T1000 (cell line): ENCODE measurements around the gene PEX5L.
"Not testable (repeated sequence)": the region's sequence is repeated elsewhere in the genome, so short reads cannot be mapped to it uniquely, and the experiment has no call there.

Experiments used
- DNase-seq: peaks from one replicate; lab custom pipeline; 2025; ENCODE audit warnings: mixed read lengths; lab: John Stamatoyannopoulos, UW

PEX5L gene

GRCh38 chr3:180008318-180008717 is 28.4 kb downstream of the PEX5L start:
- DNase-seq: not testable (repeated sequence)

DNA sequence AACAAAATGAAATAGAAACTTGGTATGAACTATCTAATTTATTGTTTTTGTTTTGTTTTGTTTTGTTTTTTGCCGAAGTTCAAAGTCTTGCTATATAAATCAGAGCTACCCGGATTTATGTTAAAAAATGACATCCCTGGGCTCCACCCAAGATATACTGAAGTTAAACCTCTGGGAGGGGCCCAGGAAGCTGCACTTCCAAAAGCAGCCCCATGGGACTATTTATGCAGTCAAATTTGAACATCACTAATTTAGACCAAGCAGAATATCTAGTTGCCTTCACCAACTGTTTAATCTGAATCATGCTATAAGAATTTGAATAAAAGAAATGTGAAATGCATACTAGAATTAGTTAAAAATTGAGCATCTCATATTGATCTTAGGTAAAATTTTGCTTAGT is 32.2 kb downstream of the PEX5L start:
- no peak for DNase-seq

DNA sequence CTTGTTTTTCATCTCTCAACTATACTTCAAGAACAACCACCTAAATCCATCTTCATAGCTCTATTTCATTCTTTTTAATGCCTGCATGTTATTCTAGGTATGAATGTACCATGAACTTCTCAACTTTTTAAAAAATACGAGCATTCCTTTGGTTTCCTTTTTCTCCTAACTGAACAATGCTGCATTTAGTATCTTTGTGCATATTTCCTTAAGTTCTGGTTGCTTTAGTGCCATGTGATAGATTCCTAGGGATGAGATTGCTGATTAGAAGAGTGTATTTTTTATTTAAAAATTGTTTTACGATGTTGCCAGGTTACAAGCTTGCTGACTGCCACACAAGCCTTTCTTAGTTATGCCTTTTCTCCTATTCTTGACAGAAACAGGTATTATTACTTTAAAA is 34.7 kb downstream of the PEX5L start:
- DNase-seq: no peak

DNA sequence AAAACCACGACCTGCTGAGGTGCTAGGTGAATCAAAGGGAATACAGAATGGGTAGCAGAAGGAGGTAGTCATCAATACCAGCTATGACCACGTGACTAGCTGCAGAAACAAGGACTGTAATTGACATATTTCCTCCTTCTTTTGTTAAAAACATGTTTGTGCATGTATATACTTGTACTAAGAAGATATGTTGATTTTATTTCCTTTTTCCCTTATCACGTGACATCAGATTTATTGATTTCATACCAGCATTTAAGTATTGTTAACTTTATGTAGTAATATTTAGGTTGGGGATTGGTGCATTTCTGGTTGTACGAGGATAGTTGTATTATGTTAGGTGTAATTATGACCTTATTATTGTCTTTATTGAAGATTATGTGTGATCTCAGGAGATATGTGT is 36.2 kb downstream of the PEX5L start:
- DNase-seq: no peak

DNA sequence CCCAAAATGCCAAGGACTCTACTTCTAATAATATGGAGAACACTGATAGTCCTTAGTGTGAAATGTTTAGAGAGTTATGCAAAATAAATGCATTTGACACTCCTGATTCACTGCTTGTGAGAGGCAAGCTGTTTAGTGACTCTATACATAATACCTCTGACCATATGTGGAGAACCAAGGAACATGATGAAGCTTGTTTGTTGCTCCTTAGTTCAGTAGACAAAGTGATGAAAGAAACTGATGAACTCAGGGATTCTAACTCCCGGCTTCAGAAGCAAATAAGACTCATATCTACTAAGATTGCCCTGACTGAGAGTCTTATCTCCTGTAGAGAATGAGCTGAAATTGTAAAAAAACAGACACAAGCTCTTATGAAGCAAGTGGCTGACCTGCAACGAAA is 41.3 kb downstream of the PEX5L start:
- DNase-seq: no peak

GRCh38 chr3:179991883-179992282 is 44.9 kb downstream of the PEX5L start:
- no peak for DNase-seq

- DNase-seq: no peak
These were observed 45.6 kb downstream of the PEX5L start for GRCh38 chr3:179991104-179991503.

DNA sequence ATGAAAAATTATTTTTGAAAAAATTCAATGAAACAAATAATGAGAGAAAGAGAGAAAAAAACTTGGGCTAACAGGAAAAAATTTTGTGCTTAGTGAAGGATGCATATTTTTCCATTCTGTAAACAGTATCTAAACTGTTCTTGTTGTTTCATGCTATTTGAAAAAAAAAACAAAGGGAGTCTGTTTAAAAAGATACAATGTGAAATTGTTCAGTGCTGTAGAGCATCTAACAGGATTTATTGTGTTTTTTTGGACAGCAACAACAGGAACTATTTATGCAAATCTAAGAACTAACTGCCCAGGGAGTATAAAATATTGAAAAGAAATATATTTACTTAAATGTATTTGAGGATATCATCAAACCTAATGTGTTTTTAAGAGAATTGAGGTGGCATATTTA is 55.1 kb downstream of the PEX5L start:
- no peak for DNase-seq

GRCh38 chr3:179977356-179977755 is 59.4 kb downstream of the PEX5L start:
- no peak for DNase-seq

GRCh38 chr3:179973931-179974361 is 62.8 kb downstream of the PEX5L start:
- no peak for DNase-seq

GRCh38 chr3:179972881-179973423 is 63.8 kb downstream of the PEX5L start:
- DNase-seq: no peak

GRCh38 chr3:179971280-179971679 is 65.5 kb downstream of the PEX5L start:
- DNase-seq: no peak

- DNase-seq: no peak
These were observed 66.0 kb downstream of the PEX5L start for GRCh38 chr3:179970746-179971145.

- no peak for DNase-seq
These were observed 67.2 kb downstream of the PEX5L start for GRCh38 chr3:179969525-179969924.

GRCh38 chr3:179967622-179968021 is 69.1 kb downstream of the PEX5L start:
- DNase-seq: no peak

GRCh38 chr3:179964890-179965289 is 71.8 kb downstream of the PEX5L start:
- DNase-seq: no peak

DNA sequence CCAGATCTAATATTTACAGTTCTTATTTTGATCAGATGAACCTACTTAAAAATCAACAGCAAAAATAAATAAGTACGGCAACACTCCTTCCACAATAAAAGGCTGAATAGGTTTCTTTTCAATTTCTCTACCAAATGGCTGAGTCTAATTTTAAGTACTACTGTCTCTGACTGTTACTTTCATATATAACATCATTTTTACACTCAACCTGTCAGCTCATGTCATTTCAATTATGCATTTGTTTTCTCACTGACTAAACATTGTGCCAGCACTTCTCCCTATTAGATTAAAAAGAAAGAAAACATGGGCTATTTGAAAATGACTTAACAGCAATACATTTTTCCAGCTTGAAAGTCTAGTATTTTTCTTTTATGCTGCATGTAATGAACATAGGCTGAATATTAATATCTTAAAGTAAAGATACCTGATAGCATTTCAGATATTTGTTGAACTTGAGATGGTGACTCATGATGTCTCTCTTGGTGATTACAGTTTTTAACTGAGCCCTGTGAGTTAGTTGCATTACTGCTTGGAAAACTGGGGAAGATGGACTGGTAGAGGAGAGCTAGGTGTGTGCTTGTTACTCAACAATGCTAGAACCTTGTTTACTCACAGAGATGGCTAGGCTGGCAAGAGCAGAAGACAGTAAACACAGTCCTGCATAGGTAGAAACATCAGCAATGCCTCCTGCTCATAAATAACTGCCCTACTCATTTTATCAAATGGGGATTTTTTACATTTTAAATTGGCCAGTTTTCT is 73.9 kb downstream of the PEX5L start:
- no peak for DNase-seq

GRCh38 chr3:179961703-179962078 is 75.0 kb downstream of the PEX5L start:
- no peak for DNase-seq

GRCh38 chr3:179961071-179961702 is 75.5 kb downstream of the PEX5L start:
- no peak for DNase-seq

DNA sequence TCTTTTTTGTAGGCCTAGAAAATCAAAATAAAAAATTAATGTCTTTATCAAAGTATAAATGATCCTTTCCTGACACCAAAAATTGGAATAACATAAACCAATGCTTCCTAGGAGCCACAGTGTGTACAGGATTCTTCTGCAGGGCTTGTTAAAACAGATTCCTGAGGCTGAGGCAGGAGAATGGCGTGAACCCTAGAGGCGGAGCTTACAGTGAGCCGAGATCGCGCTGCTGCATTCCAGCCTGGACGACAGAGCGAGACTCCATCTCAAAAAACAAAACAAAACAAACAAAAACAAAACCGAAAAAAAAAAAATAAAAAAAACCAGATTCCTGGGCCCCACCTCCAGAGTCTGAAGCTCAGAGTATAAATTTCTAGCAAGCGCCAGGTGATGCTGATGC is 78.0 kb downstream of the PEX5L start:
- no peak for DNase-seq

DNA sequence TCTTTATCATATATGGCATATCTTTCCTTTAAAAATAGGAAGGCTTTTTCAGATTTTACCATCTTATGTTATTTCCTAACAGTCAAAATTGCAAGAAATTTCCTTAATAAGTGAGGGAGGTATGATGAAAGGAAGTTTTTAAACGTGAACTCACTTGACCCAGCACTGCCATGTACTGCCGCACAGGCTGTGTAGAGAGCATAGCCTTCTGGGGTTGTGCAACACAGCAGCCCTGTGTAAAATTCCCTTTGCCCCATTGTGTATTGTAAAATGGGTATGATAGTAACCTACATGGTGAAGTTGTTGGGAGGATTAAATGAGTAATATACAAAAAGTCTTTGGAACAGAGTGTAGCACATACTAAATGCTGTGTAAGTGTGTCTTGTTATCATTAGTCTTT is 78.6 kb downstream of the PEX5L start:
- no peak for DNase-seq

DNA sequence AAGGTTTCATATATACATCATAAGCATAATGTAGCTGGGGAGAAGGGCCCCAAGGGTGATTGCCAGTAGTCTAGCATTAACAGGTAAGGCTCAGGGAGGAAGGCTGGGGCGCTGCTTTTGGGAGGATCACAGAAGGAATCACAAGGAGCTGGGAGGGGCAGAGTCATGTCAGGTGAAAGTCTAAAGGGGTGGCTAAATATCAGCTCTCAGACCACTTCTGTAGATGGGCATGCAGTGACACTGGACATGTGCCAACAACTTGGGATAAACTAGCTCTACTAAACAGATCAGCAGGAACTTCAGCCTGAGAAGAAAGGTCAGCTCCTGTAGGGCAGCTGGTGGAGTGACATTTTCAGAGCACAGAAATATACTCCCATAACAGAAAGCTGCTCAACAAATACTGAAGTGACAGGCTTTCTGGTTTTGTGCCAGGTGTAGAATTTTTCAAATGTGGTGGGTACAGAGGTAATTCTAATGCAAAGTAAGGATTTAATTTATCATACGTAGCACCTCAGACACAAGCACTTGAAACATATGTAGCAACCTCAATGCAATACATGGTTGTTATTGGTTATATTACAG is 79.4 kb downstream of the PEX5L start:
- DNase-seq: no peak

DNA sequence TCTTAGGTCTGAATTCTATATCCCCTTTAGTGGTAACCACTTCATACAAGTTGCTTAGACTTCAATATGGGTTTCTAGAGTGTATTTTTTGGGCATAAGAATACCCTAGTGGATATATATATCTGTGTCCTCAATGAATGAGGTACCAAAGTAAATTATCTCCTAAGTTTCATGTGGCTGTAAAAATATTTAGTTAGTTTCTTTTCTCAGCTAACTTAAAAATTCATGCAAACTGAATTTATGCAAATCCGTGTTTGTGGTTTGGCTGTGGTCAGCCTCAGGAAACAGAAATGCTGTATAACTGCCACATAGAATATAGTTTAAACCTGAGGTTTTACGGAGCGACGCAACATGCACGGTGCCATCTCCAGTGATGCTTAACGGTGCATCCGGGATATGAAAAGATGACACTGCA is 80.3 kb downstream of the PEX5L start:
- DNase-seq: no peak
